CD1c-positive myeloid dendritic cell (primary cell): ENCODE results near the gene RAB22A.
"Not testable (repeated sequence)": the region's sequence is repeated elsewhere in the genome, so short reads cannot be mapped to it uniquely, and the experiment has no call there.

Source experiments
- DNase-seq: peaks from one replicate; pipeline ENCODE4 v3.0.0-alpha.2; 2016; ENCODE audit errors: extremely low spot score

RAB22A gene

GRCh38 chr20:58344741-58345140, 35.2 kb downstream of the RAB22A start:
- no peak for DNase-seq

GRCh38 chr20:58349570-58349969, 40.1 kb downstream of the RAB22A start:
- no peak for DNase-seq

GRCh38 chr20:58352468-58352867, 43.0 kb downstream of the RAB22A start:
- no peak for DNase-seq

- DNase-seq: no peak
These were observed 49.9 kb downstream of the RAB22A start for GRCh38 chr20:58359441-58359840.

GRCh38 chr20:58360936-58361335, 51.4 kb downstream of the RAB22A start:
- DNase-seq: no peak

- no peak for DNase-seq
These were observed 52.1 kb downstream of the RAB22A start for GRCh38 chr20:58361481-58362205.

GRCh38 chr20:58362206-58362516, 52.6 kb downstream of the RAB22A start:
- DNase-seq: no peak

GRCh38 chr20:58362970-58363369, 53.5 kb downstream of the RAB22A start:
- no peak for DNase-seq

- no peak for DNase-seq
These were observed 57.4 kb downstream of the RAB22A start for GRCh38 chr20:58366866-58367265.

- no peak for DNase-seq
These were observed 63.3 kb downstream of the RAB22A start for GRCh38 chr20:58372806-58373205.

- not testable (repeated sequence) for DNase-seq
These were observed 63.8 kb downstream of the RAB22A start for GRCh38 chr20:58373296-58373695.

GRCh38 chr20:58374027-58374850, 64.7 kb downstream of the RAB22A start:
- peak; percentile 32 for DNase-seq

GRCh38 chr20:58374906-58375758, 65.6 kb downstream of the RAB22A start:
- DNase-seq: no peak

GRCh38 chr20:58375759-58376352, 66.3 kb downstream of the RAB22A start:
- no peak for DNase-seq

- DNase-seq: no peak
These were observed 67.5 kb downstream of the RAB22A start for GRCh38 chr20:58377017-58377416.

GRCh38 chr20:58377766-58378401, 68.4 kb downstream of the RAB22A start:
- DNase-seq: no peak

- no peak for DNase-seq
These were observed 69.2 kb downstream of the RAB22A start for GRCh38 chr20:58378704-58379103.

GRCh38 chr20:58381627-58382026, 72.1 kb downstream of the RAB22A start:
- no peak for DNase-seq

GRCh38 chr20:58382096-58382495, 72.6 kb downstream of the RAB22A start:
- DNase-seq: no peak

GRCh38 chr20:58384821-58385220, 75.3 kb downstream of the RAB22A start:
- no peak for DNase-seq

- no peak for DNase-seq
These were observed 78.6 kb downstream of the RAB22A start for GRCh38 chr20:58388028-58388601.
